ENCODE measurements around the gene IL13. TPM values are rescaled to one million over a fixed set of nuclear protein-coding genes. Genes with fewer than 3 reads are reported as not detected.
"Not testable (repeated sequence)": the region's sequence is repeated elsewhere in the genome, so short reads cannot be mapped to it uniquely, and the experiment has no call there.

IL13 gene
- total RNA-seq, 1 donor from 2014 or later, result not detected

DNA sequence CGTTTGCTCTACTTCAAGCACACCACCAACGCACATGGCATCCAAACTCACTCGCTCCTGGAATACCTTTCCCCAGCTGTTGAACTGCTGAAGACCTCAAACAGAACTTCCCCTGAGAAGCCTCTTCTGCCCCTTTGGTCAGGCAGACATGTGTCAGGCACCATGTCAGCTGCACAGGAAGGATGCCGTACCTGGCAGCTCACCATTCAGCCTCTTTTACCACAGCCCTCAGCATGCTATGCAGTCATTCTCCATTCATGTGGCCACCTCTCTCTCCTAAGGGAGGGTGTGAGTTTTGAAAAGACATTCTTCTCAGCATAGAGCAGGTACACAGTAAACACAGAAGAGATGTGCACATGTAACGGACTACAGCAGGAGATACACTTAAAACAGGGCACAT is 30.0 kb downstream of the IL13 start:
- Mint-ChIP-seq H3K4me3 (ENCODE audit: low read depth) (no peak overlapping the region), H3K9me3 (ENCODE audit: low read depth) (peaks cover 3% of the 10 kb centered on the region), H3K27ac (peak overlapping the region; percentile 39), H3K27me3 (no peaks in the 10 kb centered on the region), H3K4me1 (ENCODE audit: low read depth) (no peaks in the 10 kb centered on the region), H3K36me3 (ENCODE audit: insufficient read depth) (peaks cover 3% of the 10 kb centered on the region)
- TF ChIP-seq, protein P1, sequence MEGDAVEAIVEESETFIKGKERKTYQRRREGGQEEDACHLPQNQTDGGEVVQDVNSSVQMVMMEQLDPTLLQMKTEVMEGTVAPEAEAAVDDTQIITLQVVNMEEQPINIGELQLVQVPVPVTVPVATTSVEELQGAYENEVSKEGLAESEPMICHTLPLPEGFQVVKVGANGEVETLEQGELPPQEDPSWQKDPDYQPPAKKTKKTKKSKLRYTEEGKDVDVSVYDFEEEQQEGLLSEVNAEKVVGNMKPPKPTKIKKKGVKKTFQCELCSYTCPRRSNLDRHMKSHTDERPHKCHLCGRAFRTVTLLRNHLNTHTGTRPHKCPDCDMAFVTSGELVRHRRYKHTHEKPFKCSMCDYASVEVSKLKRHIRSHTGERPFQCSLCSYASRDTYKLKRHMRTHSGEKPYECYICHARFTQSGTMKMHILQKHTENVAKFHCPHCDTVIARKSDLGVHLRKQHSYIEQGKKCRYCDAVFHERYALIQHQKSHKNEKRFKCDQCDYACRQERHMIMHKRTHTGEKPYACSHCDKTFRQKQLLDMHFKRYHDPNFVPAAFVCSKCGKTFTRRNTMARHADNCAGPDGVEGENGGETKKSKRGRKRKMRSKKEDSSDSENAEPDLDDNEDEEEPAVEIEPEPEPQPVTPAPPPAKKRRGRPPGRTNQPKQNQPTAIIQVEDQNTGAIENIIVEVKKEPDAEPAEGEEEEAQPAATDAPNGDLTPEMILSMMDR (IDR thresholded peaks at IDR 0.05; ENCODE audit: unreplicated experiment), result no peak
- DNase-seq (ENCODE audit: low spot score, unreplicated experiment), result no peak

- TF ChIP-seq, protein P1 (IDR thresholded peaks at IDR 0.05; ENCODE audit: unreplicated experiment), result no peak
- H3K27ac Mint-ChIP-seq, result no peak overlapping the region
Observed at GRCh38 chr5:132688536-132689339, 30.8 kb downstream of the IL13 start.

GRCh38 chr5:132689513-132689912 is 31.5 kb downstream of the IL13 start:
- H3K9me3 Mint-ChIP-seq (ENCODE audit: low read depth), result peaks cover 3% of the 10 kb centered on the region
- peaks cover 4% of the 10 kb centered on the region for H3K36me3 Mint-ChIP-seq (ENCODE audit: insufficient read depth)
- H3K27me3 Mint-ChIP-seq, result no peaks in the 10 kb centered on the region
- H3K4me3 Mint-ChIP-seq (ENCODE audit: low read depth), result no peak overlapping the region
- no peak for DNase-seq (ENCODE audit: low spot score, unreplicated experiment)
- TF ChIP-seq, protein P1 (IDR thresholded peaks at IDR 0.05; ENCODE audit: unreplicated experiment), result no peak
- H3K27ac Mint-ChIP-seq, result no peak overlapping the region
- H3K4me1 Mint-ChIP-seq (ENCODE audit: low read depth), result no peaks in the 10 kb centered on the region

More at GRCh38 chr5:132688536-132689339, 30.8 kb downstream of the IL13 start:
- no peaks in the 10 kb centered on the region for H3K27me3 Mint-ChIP-seq
- H3K4me1 Mint-ChIP-seq (ENCODE audit: low read depth), result no peaks in the 10 kb centered on the region
- H3K9me3 Mint-ChIP-seq (ENCODE audit: low read depth), result peaks cover 3% of the 10 kb centered on the region
- H3K4me3 Mint-ChIP-seq (ENCODE audit: low read depth), result no peak overlapping the region
- DNase-seq (ENCODE audit: low spot score, unreplicated experiment), result no peak
- peaks cover 3% of the 10 kb centered on the region for H3K36me3 Mint-ChIP-seq (ENCODE audit: insufficient read depth)

- no peak for DNase-seq (ENCODE audit: low spot score, unreplicated experiment)
- Mint-ChIP-seq H3K27me3 (no peaks in the 10 kb centered on the region), H3K9me3 (ENCODE audit: low read depth) (peaks cover 3% of the 10 kb centered on the region), H3K27ac (no peak overlapping the region), H3K4me1 (ENCODE audit: low read depth) (no peaks in the 10 kb centered on the region), H3K4me3 (ENCODE audit: low read depth) (no peak overlapping the region), H3K36me3 (ENCODE audit: insufficient read depth) (peaks cover 4% of the 10 kb centered on the region)
- TF ChIP-seq, protein P1 (IDR thresholded peaks at IDR 0.05; ENCODE audit: unreplicated experiment), result no peak
Observed at GRCh38 chr5:132690156-132690555, 32.2 kb downstream of the IL13 start.

- not testable (repeated sequence) for DNase-seq (ENCODE audit: low spot score, unreplicated experiment); H3K36me3 Mint-ChIP-seq (ENCODE audit: insufficient read depth); H3K4me1 Mint-ChIP-seq (ENCODE audit: low read depth); H3K27ac Mint-ChIP-seq; H3K27me3 Mint-ChIP-seq; H3K9me3 Mint-ChIP-seq (ENCODE audit: low read depth); H3K4me3 Mint-ChIP-seq (ENCODE audit: low read depth)
Observed at GRCh38 chr5:132691755-132692631, 34.0 kb downstream of the IL13 start.
